ENCODE measurements around the gene RAD51B.

- no peak for TF ChIP-seq CTCF (IDR thresholded peaks at IDR 0.05)
- TF ChIP-seq POLR2A (IDR thresholded peaks at IDR 0.05): no peak
- no peak for TF ChIP-seq POLR2AphosphoS5 (IDR thresholded peaks at IDR 0.05)
Measured at GRCh38 chr14:68226523-68226922, 406.9 kb downstream of the RAD51B start.
